ENCODE measurements around the gene SOHLH1.

SOHLH1 gene

GRCh38 chr9:135699440-135699839 lies at the start of gene SOHLH1:
TSS of gene SOHLH1 (minus strand) at chr9:135699481. CDS start at chr9:135699467, 14 bp downstream.
- in situ Hi-C loops (cut with HindIII; ENCODE audit: low pct_ligation_motif_present, low pct_unique_long_range_greater_than_20kb, low sequenced_read_pairs), result no loop called here

DNA sequence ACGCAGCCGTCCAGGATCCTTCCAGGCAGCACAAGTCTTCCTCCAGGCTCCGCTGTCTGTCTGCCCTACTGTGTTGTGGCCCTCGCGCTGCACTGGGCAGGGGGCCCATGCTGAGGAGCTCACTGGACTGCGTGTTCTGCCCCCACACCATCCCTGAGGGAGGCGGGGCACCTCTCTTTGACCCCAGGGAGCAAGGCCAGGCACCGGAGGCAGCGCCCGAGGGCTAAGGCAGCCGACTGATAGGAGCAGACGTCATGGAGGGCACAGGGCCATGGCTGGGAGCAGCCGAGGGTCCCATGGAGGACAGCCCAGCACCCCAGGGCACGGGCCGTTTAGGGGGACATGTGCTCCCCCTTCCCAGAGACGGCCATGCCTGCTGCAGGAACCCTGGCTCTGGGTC lies 49.4 kb upstream of the SOHLH1 start:
- no peak for DNase-seq
- in situ Hi-C loops (cut with HindIII; ENCODE audit: low pct_ligation_motif_present, low pct_unique_long_range_greater_than_20kb, low sequenced_read_pairs), result no loop called here

More at GRCh38 chr9:135699440-135699839, at the start of gene SOHLH1:
- DNase-seq, result no peak

GRCh38 chr9:135747311-135747710 lies 48.0 kb upstream of the SOHLH1 start:
- no peak for DNase-seq
- in situ Hi-C loops (cut with HindIII; ENCODE audit: low pct_ligation_motif_present, low pct_unique_long_range_greater_than_20kb, low sequenced_read_pairs), result no loop called here

DNA sequence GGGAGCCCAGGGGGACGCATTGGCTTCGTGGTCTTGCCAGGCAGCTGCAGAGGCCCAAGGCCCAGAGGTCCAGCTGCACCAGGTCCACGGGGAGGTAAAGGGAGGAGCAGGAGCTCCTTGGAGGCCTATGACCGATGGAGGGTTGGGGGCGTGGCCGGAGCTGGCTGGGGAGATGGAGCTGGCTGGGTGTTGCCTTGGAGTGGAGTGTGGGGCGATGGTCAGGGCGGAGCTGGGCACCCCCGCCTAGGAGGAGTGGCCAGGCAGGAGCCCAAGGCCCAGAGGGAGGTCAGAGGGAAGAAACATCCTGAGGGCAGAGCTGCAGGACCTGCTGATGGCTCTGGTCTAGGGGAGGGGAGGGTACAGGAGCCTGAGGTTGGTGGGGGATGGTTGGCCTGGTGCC lies 47.3 kb upstream of the SOHLH1 start:
- no peak for DNase-seq
- in situ Hi-C loops (cut with HindIII; ENCODE audit: low pct_ligation_motif_present, low pct_unique_long_range_greater_than_20kb, low sequenced_read_pairs), result no loop called here

DNA sequence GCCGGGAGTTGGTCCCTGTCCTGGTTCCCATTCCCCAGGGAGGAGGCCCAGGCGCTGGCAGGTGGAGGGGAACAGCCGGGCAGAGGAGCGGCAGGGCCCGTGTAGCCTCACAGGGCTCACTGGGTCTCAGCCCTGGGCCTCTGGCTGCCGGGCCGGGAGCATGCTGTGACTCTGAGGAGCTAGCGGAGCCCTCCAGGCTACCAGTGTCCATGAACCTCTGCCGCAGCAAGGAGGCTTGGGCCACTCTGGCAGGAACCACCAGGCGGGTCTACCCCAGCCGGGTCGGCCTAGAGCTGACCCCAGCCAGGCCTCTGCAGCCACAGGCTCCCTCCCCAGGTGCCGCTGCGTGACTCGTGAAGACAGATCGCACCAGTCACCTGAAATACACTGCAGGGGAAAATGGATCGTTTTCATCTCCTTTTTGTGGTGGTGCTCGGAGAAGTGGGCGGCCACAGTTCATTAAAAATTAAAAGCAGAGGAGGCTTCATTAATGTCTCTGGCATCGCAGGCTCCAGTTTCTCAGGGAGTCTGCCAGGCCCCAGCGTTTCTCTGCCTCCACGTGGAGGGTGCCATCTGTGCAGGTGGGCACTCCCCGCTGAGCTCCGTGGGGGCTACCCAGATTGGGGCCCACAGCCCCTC lies 46.5 kb upstream of the SOHLH1 start:
- in situ Hi-C loops (cut with HindIII; ENCODE audit: low pct_ligation_motif_present, low pct_unique_long_range_greater_than_20kb, low sequenced_read_pairs), result no loop called here
- DNase-seq, result no peak

DNA sequence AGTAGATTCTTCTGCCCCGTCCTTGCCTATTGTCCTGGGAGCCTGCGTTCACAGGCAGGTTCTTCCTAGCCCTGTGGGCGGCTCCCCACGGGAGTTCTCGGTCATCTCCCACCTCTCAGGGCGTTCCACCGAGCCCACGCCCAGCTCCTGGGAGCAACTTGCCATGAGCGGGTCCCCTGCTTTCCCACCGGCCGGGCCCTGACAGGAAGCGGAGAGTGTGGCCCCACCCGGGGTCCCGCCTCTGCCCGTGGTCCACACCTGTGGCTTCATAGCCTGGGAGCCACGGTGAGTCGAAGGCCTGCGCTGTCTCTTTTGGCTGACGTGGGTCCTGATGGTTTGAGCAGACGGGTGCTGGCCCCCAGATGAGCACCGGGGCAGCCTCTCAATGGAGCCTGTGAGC lies 45.9 kb upstream of the SOHLH1 start:
- no peak for DNase-seq
- in situ Hi-C loops (cut with HindIII; ENCODE audit: low pct_ligation_motif_present, low pct_unique_long_range_greater_than_20kb, low sequenced_read_pairs), result no loop called here

- in situ Hi-C loops (cut with HindIII; ENCODE audit: low pct_ligation_motif_present, low pct_unique_long_range_greater_than_20kb, low sequenced_read_pairs), result no loop called here
- DNase-seq, result no peak
These were observed 45.2 kb upstream of the SOHLH1 start for GRCh38 chr9:135744333-135745070.

GRCh38 chr9:135743546-135744332 lies 44.5 kb upstream of the SOHLH1 start:
- DNase-seq, result no peak
- in situ Hi-C loops (cut with HindIII; ENCODE audit: low pct_ligation_motif_present, low pct_unique_long_range_greater_than_20kb, low sequenced_read_pairs), result no loop called here

DNA sequence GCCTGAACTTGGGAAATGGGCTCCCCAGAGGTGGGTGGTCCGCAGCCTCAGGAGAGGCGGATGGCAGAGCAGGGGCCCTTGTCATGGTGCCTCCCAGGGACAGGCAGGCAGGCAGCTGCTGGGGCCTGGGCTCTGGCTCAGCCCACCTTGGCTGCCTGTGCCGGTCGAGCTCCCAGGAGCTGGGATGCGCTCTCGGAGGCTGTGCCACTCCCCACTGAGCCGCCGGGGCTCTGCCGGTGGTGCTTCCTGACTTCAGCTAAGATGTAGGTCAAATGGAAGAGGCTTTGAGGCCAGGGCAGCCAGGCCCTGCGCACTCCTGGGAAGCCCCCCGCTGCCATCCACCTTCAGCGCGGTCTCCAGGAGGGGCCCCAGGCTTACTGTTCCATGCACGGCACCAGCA lies 43.7 kb upstream of the SOHLH1 start:
- DNase-seq, result no peak
- in situ Hi-C loops (cut with HindIII; ENCODE audit: low pct_ligation_motif_present, low pct_unique_long_range_greater_than_20kb, low sequenced_read_pairs), result no loop called here

GRCh38 chr9:135741276-135742219 lies 42.3 kb upstream of the SOHLH1 start:
- in situ Hi-C loops (cut with HindIII; ENCODE audit: low pct_ligation_motif_present, low pct_unique_long_range_greater_than_20kb, low sequenced_read_pairs), result no loop called here
- no peak for DNase-seq

- in situ Hi-C loops (cut with HindIII; ENCODE audit: low pct_ligation_motif_present, low pct_unique_long_range_greater_than_20kb, low sequenced_read_pairs), result no loop called here
- no peak for DNase-seq
These were observed 40.3 kb upstream of the SOHLH1 start for GRCh38 chr9:135739271-135740220.

DNA sequence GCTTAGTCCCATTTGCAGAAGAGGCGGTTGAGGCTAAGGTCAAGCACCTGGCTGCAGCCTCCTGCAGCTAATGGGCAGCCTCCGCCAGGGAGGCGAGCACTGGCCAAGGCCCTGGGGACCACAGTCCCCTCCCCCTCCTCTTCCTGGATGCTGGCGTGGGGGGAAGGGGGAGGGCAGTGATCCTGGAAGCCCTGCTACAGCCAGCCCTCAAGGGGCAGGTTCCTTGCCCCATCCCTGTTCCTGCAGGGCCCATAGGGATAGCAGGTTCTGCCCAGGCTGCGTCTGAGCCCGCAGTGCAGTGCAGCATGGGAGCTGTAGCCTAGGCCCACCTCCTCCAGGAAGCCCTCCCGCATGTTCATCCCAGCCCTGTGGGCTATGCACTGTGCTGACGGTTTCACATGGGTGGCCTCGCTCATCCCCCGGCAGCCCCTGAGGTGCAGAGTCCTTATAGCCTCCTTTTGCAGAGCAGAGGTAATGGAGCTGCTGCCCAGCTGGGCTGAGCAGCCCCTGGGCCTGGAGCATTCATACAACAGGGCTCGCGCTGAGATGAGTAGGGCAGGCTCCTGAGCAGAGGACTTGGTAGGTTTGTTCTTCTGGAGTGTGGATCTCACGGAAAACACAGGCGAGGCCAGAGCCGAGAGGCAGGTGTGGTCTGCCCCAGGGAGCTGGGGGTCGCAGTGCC lies 38.7 kb upstream of the SOHLH1 start:
- DNase-seq, result no peak
- in situ Hi-C loops (cut with HindIII; ENCODE audit: low pct_ligation_motif_present, low pct_unique_long_range_greater_than_20kb, low sequenced_read_pairs), result no loop called here

- no peak for DNase-seq
- in situ Hi-C loops (cut with HindIII; ENCODE audit: low pct_ligation_motif_present, low pct_unique_long_range_greater_than_20kb, low sequenced_read_pairs), result no loop called here
These were observed 37.9 kb upstream of the SOHLH1 start for GRCh38 chr9:135736979-135737839.

GRCh38 chr9:135736272-135736978 lies 37.1 kb upstream of the SOHLH1 start:
- no peak for DNase-seq
- in situ Hi-C loops (cut with HindIII; ENCODE audit: low pct_ligation_motif_present, low pct_unique_long_range_greater_than_20kb, low sequenced_read_pairs), result no loop called here

DNA sequence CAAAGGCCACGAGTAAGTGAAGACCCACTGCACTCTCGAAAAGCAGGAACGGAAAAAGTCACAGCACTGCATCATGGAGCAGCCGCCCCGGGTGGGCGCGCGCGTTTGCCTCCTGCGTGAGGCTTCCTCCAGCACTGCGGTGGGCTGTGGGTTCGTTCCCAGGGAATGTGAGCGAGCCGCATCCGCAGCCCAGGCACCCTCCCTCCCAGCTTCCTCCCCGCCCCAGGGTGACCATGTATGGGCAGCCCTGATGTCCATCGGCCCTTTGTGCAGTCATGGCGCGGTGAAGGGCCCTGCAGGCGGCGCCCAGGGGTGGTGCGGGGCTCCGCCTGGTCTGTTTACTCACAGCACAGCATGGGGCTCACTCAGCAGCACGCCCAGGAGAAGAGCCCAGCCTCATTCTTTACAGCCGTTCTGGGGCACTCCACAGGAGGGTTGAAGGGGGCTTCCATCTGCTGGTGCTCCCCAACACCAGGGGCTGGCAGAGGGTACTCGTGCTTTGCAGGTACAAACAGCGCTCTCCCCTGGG lies 35.4 kb upstream of the SOHLH1 start:
- DNase-seq, result no peak
- in situ Hi-C loops (cut with HindIII; ENCODE audit: low pct_ligation_motif_present, low pct_unique_long_range_greater_than_20kb, low sequenced_read_pairs), result no loop called here
